Mucosa of descending colon (tissue), 3 donors: ENCODE results near the gene CLCF1. TPM values are rescaled to one million over a fixed set of nuclear protein-coding genes. Genes with fewer than 3 reads are reported as not detected.
A peak's percentile ranks its signal among the peaks of the same experiment; 100 is the strongest.

Experiments
- ATAC-seq: fragments of 200-7000 bp; cut with Tn5 transposase; one replicate; pipeline ENCODE4 v1.9.1; 2020; ENCODE audit warnings: mild to moderate bottlenecking, moderate library complexity
- DNase-seq, 3 donors: peaks; one replicate each; pipeline ENCODE4 v3.0.0-alpha.2; 2020
- H3K36me3 ChIP-seq: fragments of 200-600 bp; one replicate; pipeline ENCODE4 v1.8.0; 2021; ENCODE audit warnings: low read depth, mild to moderate bottlenecking
- H3K4me1 ChIP-seq: fragments of 200-600 bp; one replicate; pipeline ENCODE4 v1.8.0; 2021; ENCODE audit warnings: low read depth, mild to moderate bottlenecking
- H3K4me3 ChIP-seq: fragments of 200-600 bp; one replicate; pipeline ENCODE4 v1.8.0; 2021; ENCODE audit warnings: mild to moderate bottlenecking
- H3K9me3 ChIP-seq: fragments of 200-600 bp; one replicate; pipeline ENCODE4 v1.8.0; 2021; ENCODE audit warnings: mild to moderate bottlenecking
- intact Hi-C, 2 donors: fragments of 100-400 bp; cut with DNase I in 1 of 2; cut with micrococcal nuclease in 1 of 2; formaldehyde crosslinking; loops; one replicate each; pipeline versions ENCODE4 v1.11.0 to v1.11.1; 2022; cut with DNase I, micrococcal nuclease
- total RNA-seq, 3 donors: library from RNA; stranded (reverse); fragmentation: NEBNext Ultra II Directional in 2 of 3; extraction: Animal tissue kit (Norgen Biotek cat#: 25700) in 2 of 3; gene quantifications; one replicate each; pipeline versions ENCODE4 v1.2.1 to v1.2.4, GENCODE V29; 2021 to 2023
- TF ChIP-seq, protein P1 (sequence below): fragments of 200-600 bp; IDR thresholded peaks from one replicate; pipeline ENCODE4 v1.8.0; 2022; ENCODE audit warnings: antibody characterized with exemption, mild to moderate bottlenecking
- donor health status: DM: no; HTN: no; CAD: no; lungs with moderate emphysema.
- donor health status: DM: no; HTN: no; CAD: no.
- donor health status: DM: no; HTN: yes; CAD: no.

Gene CLCF1
- total RNA-seq, 3 donors from 2014 or later: 2.2 to 3.0 (median 2.7) TPM

DNA sequence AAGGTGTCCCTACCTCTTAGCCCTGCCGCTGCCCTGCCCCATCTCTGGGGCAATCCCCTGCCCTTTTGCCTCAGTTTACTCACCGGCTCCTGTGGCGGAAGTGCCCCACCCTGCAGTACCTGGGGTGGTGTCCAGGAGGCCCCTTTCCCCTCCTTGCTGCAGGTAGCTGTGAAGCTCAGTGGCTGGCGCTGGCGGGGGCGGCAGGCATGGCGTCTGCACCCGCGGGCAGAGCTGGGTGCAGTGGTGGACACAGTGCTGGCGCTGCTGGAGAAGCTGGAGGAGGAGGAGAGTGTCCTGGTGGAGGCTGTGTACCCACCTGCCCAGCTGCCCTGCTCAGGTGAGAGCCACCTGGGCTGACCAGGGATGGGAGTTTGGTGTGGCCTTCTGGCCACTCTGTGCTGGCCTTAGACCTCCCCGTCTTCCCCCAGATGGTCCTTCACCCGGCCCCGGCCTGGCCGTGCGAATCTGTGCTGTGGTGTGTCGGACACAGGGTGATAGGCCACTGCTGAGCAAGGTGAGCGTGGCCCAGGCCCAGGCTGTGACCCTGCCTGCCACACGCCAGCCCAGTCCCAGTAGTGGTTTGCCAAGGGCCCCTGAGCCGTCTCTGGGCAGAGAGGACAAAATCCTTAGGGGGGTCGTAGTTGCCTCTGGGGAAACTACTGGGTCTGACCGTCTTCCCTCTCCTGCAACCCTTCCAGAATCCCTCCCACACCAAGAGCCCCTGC lies 46.1 kb upstream of the CLCF1 start:
- intact Hi-C loops: no loop called here
- H3K4me1 ChIP-seq: peaks cover 32% of the 10 kb centered on the region
- TF ChIP-seq, protein P1, sequence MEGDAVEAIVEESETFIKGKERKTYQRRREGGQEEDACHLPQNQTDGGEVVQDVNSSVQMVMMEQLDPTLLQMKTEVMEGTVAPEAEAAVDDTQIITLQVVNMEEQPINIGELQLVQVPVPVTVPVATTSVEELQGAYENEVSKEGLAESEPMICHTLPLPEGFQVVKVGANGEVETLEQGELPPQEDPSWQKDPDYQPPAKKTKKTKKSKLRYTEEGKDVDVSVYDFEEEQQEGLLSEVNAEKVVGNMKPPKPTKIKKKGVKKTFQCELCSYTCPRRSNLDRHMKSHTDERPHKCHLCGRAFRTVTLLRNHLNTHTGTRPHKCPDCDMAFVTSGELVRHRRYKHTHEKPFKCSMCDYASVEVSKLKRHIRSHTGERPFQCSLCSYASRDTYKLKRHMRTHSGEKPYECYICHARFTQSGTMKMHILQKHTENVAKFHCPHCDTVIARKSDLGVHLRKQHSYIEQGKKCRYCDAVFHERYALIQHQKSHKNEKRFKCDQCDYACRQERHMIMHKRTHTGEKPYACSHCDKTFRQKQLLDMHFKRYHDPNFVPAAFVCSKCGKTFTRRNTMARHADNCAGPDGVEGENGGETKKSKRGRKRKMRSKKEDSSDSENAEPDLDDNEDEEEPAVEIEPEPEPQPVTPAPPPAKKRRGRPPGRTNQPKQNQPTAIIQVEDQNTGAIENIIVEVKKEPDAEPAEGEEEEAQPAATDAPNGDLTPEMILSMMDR: no peak
- DNase-seq: no peak
- H3K9me3 ChIP-seq: no peaks in the 10 kb centered on the region
- no peak for ATAC-seq
- no peak overlapping the region for H3K4me3 ChIP-seq
- H3K36me3 ChIP-seq: peaks cover 3% of the 10 kb centered on the region

DNA sequence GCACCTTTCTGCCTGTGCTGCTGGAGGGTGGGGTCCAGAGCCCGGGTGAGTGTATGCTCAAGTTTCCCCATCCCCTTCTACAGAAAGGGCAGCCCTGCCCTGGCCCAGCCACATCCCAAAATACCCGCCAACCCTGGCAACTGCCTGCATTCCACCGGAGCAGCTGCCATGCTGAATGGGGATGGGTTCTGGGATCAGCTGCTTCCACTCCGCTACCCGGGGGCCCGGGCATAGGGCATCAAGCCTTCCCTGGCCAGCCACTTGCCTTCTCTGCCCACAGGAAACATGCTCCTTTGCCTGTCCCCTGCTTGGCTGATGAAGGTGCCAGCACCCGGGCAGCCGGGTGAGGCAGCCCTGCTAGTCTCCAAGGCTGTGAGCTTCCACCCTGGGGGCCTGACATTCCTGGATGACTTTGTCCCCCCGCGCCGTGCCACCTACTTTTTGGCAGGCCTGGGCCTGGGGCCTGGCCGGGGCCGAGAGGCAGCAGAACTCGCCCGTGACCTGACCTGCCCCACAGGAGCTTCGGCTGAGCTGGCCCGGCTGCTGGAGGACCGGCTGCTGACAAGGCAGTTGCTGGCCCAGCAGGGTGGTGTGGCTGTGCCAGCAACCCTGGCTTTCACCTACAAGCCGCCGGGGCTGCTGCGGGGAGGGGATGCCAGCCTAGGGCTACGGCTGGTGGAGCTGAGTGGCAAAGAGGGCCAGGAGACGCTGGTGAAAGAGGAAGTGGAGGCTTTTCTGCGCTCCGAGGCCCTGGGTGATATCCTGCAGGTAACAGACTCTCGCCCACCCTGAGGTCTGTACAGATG lies 45.3 kb upstream of the CLCF1 start:
- intact Hi-C loops: no loop called here
- DNase-seq (peak in 1 of 3 donors; percentile 14), ATAC-seq (no peak)
- no peak overlapping the region for H3K4me3 ChIP-seq
- TF ChIP-seq, protein P1: no peak
- H3K9me3 ChIP-seq: no peaks in the 10 kb centered on the region
- H3K4me1 ChIP-seq: peaks cover 32% of the 10 kb centered on the region
- peaks cover 3% of the 10 kb centered on the region for H3K36me3 ChIP-seq

DNA sequence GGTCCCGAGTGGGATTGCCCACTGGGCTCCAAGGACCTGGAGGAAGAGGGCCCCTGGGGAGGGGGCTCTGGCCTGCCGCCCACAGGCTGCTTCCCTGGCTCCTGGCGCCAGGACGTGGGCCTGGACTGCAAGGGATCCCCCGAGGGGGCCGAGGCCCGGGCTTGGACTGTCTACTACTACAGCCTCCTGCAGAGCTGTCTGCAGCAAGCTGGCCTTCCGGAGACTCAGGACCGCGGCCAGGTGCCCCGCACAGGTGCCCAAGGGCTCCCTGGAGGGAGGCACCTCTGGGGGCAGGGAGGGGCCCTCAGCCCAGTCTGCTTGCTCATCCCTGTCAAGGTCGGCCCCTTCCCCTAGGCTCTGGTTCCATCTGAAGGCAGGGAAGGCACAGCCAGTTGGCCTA lies 44.0 kb upstream of the CLCF1 start:
- DNase-seq (no peak), ATAC-seq (no peak)
- TF ChIP-seq, protein P1: no peak
- Histone ChIP-seq H3K36me3 (peaks cover 3% of the 10 kb centered on the region), H3K4me1 (peaks cover 32% of the 10 kb centered on the region), H3K9me3 (no peaks in the 10 kb centered on the region), H3K4me3 (no peak overlapping the region)
- intact Hi-C loops: no loop called here

DNA sequence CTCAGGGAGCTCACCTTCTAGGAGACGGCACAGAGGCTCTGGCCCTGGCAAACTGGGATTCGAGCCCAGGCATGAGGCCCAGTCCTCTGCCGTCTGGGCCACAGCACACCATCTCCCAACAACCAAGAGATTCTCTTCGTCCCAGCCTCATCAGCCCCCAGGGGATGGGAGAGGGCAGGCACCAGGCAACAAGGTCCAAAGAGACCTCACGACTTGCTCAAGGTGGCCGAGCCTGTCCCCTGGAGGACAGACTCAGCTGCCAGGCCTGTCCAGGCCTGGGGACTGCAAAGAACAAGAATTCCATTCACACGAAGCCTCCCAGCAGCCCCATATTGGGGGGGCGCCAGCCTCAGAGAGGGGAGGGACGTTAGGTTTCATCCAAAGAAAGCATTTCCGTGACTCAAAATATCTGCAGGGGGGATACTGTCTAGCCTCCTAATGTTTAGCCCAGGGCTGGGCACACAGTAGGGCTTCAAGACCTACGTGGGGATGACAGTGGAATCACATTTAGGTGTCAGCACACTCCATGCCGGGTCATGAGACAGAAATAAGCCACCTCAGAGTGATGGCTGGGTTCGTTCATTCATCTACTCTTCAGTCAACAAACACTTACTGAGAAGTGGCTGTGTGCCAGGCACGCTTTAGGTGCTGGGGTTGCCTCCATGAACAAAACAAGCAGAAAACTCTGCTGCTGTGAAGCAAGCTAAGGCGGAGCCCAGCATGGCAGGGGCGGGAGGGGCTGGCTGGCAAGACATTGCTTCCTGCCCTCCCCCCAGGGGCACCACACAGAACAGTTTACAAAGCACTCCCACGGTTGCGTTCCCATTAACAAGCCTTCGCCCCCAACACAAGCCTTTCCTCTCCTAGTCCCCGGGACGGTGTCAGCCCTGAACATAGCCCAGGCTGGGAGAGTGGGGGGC lies 43.3 kb upstream of the CLCF1 start:
- DNase-seq: peak in 2 of 3 donors; percentile 40 to 82
- peaks cover 32% of the 10 kb centered on the region for H3K4me1 ChIP-seq
- TF ChIP-seq, protein P1: no peak

DNA sequence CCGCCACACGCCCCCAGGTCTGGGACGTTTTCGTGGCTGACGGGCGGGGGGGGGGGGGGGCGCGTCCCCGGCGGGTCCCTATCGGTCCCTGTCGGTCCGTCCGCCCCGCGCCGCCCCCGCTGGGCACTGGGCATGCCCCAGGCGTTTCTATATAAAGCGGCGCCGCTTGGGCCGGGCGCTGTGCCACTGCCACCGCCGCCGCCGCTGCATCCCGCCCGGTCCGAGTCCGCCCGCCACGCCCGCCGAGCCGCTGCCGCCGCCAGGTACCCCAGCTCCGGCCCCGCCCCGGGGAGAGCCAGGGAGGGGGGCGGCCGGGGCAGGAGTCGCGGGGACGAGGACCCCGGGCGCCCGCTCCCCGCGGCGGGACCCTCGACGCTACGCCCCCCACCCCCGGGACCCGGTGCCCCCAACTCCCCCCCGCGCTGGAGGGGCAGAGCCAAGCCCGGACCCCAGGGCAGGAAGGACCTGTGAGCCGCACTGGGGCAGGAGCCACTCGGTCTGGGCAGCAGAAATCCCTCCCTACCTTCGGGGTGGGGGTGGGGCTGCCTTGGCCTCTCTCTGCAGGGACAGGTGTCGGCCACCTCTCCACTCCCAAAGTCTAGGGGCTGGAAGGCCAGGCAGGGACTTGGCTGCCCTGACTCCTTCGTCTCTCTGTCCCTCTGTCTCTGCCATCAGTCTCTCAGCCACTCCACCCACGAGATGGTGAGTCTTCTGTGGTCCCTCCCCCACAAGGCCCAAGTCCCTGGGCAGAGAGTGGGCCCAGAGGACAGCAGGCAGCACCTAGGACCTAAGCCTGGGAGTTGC lies 42.3 kb upstream of the CLCF1 start, which contains the start of gene CARNS1:
Gene CARNS1 (plus strand): TSS at position 178 of the 804 bp plus-strand sequence. CDS start 522 bp downstream, at position 700.
- peaks cover 27% of the 10 kb centered on the region for H3K4me1 ChIP-seq
- ATAC-seq (peak; percentile 19), DNase-seq (peak in 1 of 3 donors; percentile 49)
- intact Hi-C loops: no loop called here
- TF ChIP-seq, protein P1: no peak
- H3K36me3 ChIP-seq: no peaks in the 10 kb centered on the region
- no peak within 1 kb of the TSS for H3K4me3 ChIP-seq
- H3K9me3 ChIP-seq: no peaks in the 10 kb centered on the region

More for the DNA sequence above, 43.3 kb upstream of the CLCF1 start:
- Histone ChIP-seq H3K9me3 (no peaks in the 10 kb centered on the region), H3K4me3 (no peak overlapping the region), H3K36me3 (peaks cover 3% of the 10 kb centered on the region)
- peak; percentile 2 for ATAC-seq
- intact Hi-C loops: no loop called here
